Thymus (tissue), 11 donors: ENCODE results near the gene MLX. TPM values are rescaled to one million over a fixed set of nuclear protein-coding genes. Genes with fewer than 3 reads are reported as not detected.

Experiments
- DNase-seq, 9 donors: peaks; one replicate each; pipeline ENCODE4 v3.0.0-alpha.2; 2013; ENCODE audit warnings: low spot score in 9 of 9, low read depth in 6 of 9, missing footprints in 1 of 9
- H3K27ac ChIP-seq, 2 donors: one replicate each; pipeline ENCODE4 v1.5.1; 2013; ENCODE audit warnings: control low read depth in 1 of 2, low read depth in 1 of 2, low read length in 1 of 2, mild to moderate bottlenecking in 1 of 2, moderate library complexity in 1 of 2
- H3K27me3 ChIP-seq, 2 donors: one replicate each; pipeline ENCODE4 v1.5.1; 2013; ENCODE audit warnings: low read length in 1 of 2; ENCODE audit not compliant: control insufficient read depth in 2 of 2, insufficient read depth in 1 of 2
- H3K36me3 ChIP-seq, 2 donors: one replicate each; pipeline ENCODE4 v1.5.1; 2013; ENCODE audit warnings: low read length in 1 of 2, mild to moderate bottlenecking in 1 of 2, moderate library complexity in 1 of 2; ENCODE audit not compliant: control insufficient read depth in 2 of 2, insufficient read depth in 2 of 2
- H3K4me1 ChIP-seq, 2 donors: one replicate each; pipeline ENCODE4 v1.5.1; 2013; ENCODE audit warnings: low read length in 2 of 2; ENCODE audit not compliant: control insufficient read depth in 2 of 2, insufficient read depth in 2 of 2
- H3K4me3 ChIP-seq, 2 donors: one replicate each; pipeline ENCODE4 v1.5.1; 2013; ENCODE audit warnings: low read length in 2 of 2, control low read depth in 1 of 2, mild to moderate bottlenecking in 1 of 2
- H3K9me3 ChIP-seq, 2 donors: one replicate each; pipeline ENCODE4 v1.5.1; 2013; ENCODE audit warnings: low read length in 1 of 2, mild to moderate bottlenecking in 1 of 2; ENCODE audit not compliant: control insufficient read depth in 2 of 2, insufficient read depth in 1 of 2
- WGBS: extraction: QIAGEN DNeasy Blood & Tissue Kit; methylation state at CpG from one replicate; pipeline ENCODE4 v1.1.7; 2013; 5-methylcytosine and 5-hydroxymethylcytosine counted together
- polyA plus RNA-seq: library from polyadenylated mRNA; stranded (reverse); fragments of 200-250 nt; gene quantifications from one replicate; pipeline ENCODE4 v1.2.3, GENCODE V29; 2013
- total RNA-seq: library from RNA; stranded (reverse); fragments of 120-200 nt; gene quantifications from one replicate; pipeline ENCODE4 v1.2.4, GENCODE V29; 2013
- donor health status: healthy.

MLX gene
- total and polyA plus RNA-seq, 2 donors = 29.3 to 45.2 TPM

- H3K4me3 ChIP-seq = no peak overlapping the region
- 91% methylated on average over 8 of the region's 8 CpGs for WGBS
- no peaks in the 10 kb centered on the region for H3K27me3 ChIP-seq
Observed at GRCh38 chr17:42521036-42521435, 45.9 kb upstream of the MLX start.

GRCh38 chr17:42521666-42522262, 45.1 kb upstream of the MLX start:
- no peak overlapping the region for H3K4me3 ChIP-seq
- peaks cover 20 to 33% of the 10 kb centered on the region in 2 donors for H3K36me3 ChIP-seq
- H3K27ac ChIP-seq = no peak overlapping the region
- 98% methylated on average over 11 of the region's 11 CpGs for WGBS
- H3K9me3 ChIP-seq = no peaks in the 10 kb centered on the region
- DNase-seq = no peak
- peaks cover 0 to 41% of the 10 kb centered on the region in 2 donors for H3K4me1 ChIP-seq
- H3K27me3 ChIP-seq = no peaks in the 10 kb centered on the region

More at GRCh38 chr17:42521036-42521435, 45.9 kb upstream of the MLX start:
- Histone ChIP-seq H3K27ac (peak overlapping the region in 1 of 2 donors; percentile 83), H3K4me1 (peaks cover 0 to 48% of the 10 kb centered on the region in 2 donors), H3K36me3 (peaks cover 25 to 40% of the 10 kb centered on the region in 2 donors), H3K9me3 (no peaks in the 10 kb centered on the region)
- DNase-seq = no peak

GRCh38 chr17:42522263-42522790, 44.6 kb upstream of the MLX start:
- H3K4me3 ChIP-seq = no peak overlapping the region
- H3K9me3 ChIP-seq = no peaks in the 10 kb centered on the region
- peaks cover 20 to 31% of the 10 kb centered on the region in 2 donors for H3K36me3 ChIP-seq
- no peak for DNase-seq
- H3K27me3 ChIP-seq = no peaks in the 10 kb centered on the region
- WGBS = 93% methylated on average over 9 of the region's 9 CpGs
- H3K4me1 ChIP-seq = peaks cover 0 to 43% of the 10 kb centered on the region in 2 donors
- no peak overlapping the region for H3K27ac ChIP-seq

- 99% methylated on average over 8 of the region's 8 CpGs for WGBS
- Histone ChIP-seq H3K9me3 (no peaks in the 10 kb centered on the region), H3K27me3 (no peaks in the 10 kb centered on the region), H3K36me3 (peaks cover 20 to 31% of the 10 kb centered on the region in 2 donors), H3K4me3 (no peak overlapping the region), H3K4me1 (peaks cover 0 to 42% of the 10 kb centered on the region in 2 donors), H3K27ac (no peak overlapping the region)
- DNase-seq = no peak
Observed at GRCh38 chr17:42522798-42523278, 44.1 kb upstream of the MLX start.

- Histone ChIP-seq H3K27me3 (no peaks in the 10 kb centered on the region), H3K36me3 (peaks cover 16 to 23% of the 10 kb centered on the region in 2 donors), H3K4me1 (peaks cover 7 to 36% of the 10 kb centered on the region in 2 donors), H3K4me3 (no peak overlapping the region), H3K27ac (no peak overlapping the region), H3K9me3 (no peaks in the 10 kb centered on the region)
- WGBS = 96% methylated on average over 2 of the region's 2 CpGs
- DNase-seq = no peak
Observed at GRCh38 chr17:42525221-42525620, 41.7 kb upstream of the MLX start.

GRCh38 chr17:42526031-42526444, 40.9 kb upstream of the MLX start:
- H3K27me3 ChIP-seq = no peaks in the 10 kb centered on the region
- 94% methylated on average over 6 of the region's 6 CpGs for WGBS
- H3K36me3 ChIP-seq = peaks cover 15 to 18% of the 10 kb centered on the region in 2 donors
- no peak for DNase-seq
- no peak overlapping the region for H3K27ac ChIP-seq
- no peak overlapping the region for H3K4me3 ChIP-seq
- no peaks in the 10 kb centered on the region for H3K9me3 ChIP-seq
- H3K4me1 ChIP-seq = peaks cover 15 to 37% of the 10 kb centered on the region in 2 donors

- H3K4me1 ChIP-seq = peaks cover 21 to 46% of the 10 kb centered on the region in 2 donors
- no peaks in the 10 kb centered on the region for H3K36me3 ChIP-seq
- no peak overlapping the region for H3K27ac ChIP-seq
- no peak for DNase-seq
- H3K9me3 ChIP-seq = no peaks in the 10 kb centered on the region
- H3K27me3 ChIP-seq = no peaks in the 10 kb centered on the region
- no peak overlapping the region for H3K4me3 ChIP-seq
- 96% methylated on average over 6 of the region's 6 CpGs for WGBS
Observed at GRCh38 chr17:42527932-42528331, 39.0 kb upstream of the MLX start.

- H3K27me3 ChIP-seq = no peaks in the 10 kb centered on the region
- no peak overlapping the region for H3K4me3 ChIP-seq
- no peaks in the 10 kb centered on the region for H3K9me3 ChIP-seq
- peaks cover 21 to 43% of the 10 kb centered on the region in 2 donors for H3K4me1 ChIP-seq
- DNase-seq = peak in 1 of 9 donors; percentile 22
- 54% methylated on average over 3 of the region's 3 CpGs for WGBS
- peak overlapping the region; percentile 18 to 45 for H3K27ac ChIP-seq
- no peaks in the 10 kb centered on the region for H3K36me3 ChIP-seq
Observed at GRCh38 chr17:42529061-42529460, 37.8 kb upstream of the MLX start.

GRCh38 chr17:42530952-42531454, 35.9 kb upstream of the MLX start:
- Histone ChIP-seq H3K27me3 (no peaks in the 10 kb centered on the region), H3K9me3 (no peaks in the 10 kb centered on the region), H3K4me1 (peaks cover 23 to 52% of the 10 kb centered on the region in 2 donors), H3K4me3 (no peak overlapping the region), H3K27ac (peak overlapping the region in 1 of 2 donors; percentile 95), H3K36me3 (no peaks in the 10 kb centered on the region)
- peak in 1 of 9 donors; percentile 29 for DNase-seq
- 92% methylated on average over 2 of the region's 2 CpGs for WGBS
